ENCODE data around the gene SNX17. TPM values are rescaled to one million over a fixed set of nuclear protein-coding genes. Genes with fewer than 3 reads are reported as not detected.

Gene SNX17
- total and polyA plus RNA-seq, 2 experiments from 2014 or later: 91.9 to 135 TPM

DNA sequence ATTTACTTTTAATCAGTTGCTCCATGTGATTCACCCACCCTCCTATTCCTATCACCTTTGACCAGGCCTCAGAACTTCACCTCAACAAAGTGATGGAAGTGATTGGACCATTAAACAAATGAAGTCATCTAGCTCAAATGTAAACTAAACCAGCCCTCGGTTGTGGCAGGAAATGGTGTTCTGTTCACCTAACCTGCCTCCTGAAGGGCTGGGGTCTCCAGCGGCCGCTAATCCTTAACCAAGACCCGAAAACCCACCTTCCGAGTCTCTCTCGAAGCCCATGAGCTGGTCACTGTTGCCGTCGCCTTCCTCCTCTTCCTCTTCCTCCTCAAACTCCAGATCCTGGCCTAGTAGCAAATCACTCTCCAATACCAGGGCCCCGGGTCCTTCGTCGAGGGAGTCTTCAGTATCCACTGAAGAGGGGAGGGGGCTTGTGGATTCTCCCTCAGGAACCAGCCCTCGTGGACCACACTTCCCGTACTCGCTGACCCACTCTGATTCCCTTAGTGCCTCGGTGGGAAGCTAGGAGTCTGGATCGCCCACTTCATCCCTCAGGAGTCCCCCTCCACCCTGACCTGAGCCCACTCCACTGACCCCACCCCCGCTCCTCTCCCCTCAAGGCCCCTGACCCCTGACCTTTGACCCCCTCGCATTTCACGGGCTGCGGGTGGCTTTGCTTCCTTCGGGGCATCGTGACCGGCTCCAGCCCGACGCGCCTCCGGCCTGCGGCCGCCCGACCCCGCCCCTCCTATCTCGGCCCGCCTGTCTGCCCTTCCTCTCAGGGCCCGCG is 9.6 kb downstream of the SNX17 start:
- Histone ChIP-seq H3K36me3 (peaks cover 43% of the 10 kb centered on the region), H3K9me3 (ENCODE audit: low read depth) (no peaks in the 10 kb centered on the region), H3K4me1 (ENCODE audit: low read depth) (peaks cover 7% of the 10 kb centered on the region), H3K4me3 (peak overlapping the region; percentile 62), H3K27ac (peak overlapping the region; percentile 96), H3K27me3 (no peaks in the 10 kb centered on the region)
- DNase-seq (ENCODE audit: low read depth in 1 of 2, low spot score in 1 of 2): peak in 1 of 2 donors; percentile 33
- TF ChIP-seq, protein P1, sequence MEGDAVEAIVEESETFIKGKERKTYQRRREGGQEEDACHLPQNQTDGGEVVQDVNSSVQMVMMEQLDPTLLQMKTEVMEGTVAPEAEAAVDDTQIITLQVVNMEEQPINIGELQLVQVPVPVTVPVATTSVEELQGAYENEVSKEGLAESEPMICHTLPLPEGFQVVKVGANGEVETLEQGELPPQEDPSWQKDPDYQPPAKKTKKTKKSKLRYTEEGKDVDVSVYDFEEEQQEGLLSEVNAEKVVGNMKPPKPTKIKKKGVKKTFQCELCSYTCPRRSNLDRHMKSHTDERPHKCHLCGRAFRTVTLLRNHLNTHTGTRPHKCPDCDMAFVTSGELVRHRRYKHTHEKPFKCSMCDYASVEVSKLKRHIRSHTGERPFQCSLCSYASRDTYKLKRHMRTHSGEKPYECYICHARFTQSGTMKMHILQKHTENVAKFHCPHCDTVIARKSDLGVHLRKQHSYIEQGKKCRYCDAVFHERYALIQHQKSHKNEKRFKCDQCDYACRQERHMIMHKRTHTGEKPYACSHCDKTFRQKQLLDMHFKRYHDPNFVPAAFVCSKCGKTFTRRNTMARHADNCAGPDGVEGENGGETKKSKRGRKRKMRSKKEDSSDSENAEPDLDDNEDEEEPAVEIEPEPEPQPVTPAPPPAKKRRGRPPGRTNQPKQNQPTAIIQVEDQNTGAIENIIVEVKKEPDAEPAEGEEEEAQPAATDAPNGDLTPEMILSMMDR (IDR thresholded peaks at IDR 0.05; ENCODE audit: low read depth, low read length): no peak

DNA sequence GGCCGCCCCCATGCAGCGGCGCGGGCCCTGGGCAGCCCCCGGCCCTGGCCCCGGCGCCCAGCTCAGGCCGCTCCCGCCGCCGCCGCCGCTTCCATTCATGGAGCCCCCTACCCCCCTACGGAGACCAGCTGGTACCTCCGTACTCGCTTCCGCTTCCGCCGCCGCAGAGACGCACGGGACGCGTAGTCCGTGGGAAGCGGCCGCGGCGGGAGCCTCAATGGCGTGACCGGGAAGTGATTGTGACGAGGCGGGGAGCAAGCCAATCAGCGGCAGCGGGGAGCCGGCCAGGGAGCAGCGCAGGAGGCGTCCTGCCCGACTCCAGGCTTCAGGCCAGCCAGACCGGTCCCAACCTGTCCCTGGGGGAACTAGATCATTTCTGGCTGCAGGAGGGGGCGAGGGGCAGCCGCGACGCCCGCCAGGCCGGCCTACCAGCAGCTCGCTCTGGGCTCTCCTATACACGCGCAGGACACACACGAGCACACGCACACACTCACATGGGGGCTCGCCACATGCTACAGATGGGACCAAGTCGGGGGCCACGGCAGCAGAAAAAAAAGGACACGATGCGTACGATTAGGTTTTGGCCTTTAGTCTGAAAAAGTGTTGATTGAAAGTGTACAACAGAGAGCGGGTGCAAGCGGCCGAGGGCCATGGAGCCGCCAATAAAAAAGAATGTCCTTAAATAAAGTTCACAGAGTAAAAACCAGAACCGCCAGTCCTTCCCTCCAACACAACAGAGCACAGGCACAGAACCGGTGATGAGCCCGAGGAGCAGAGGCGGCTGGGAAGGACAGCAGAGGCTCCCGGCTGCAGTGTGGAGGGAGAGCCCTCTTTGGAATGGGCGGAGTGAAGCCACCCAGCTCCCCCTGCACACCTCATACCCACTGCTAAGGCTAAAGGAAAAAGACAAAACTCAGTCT is 10.5 kb downstream of the SNX17 start, which contains the start of gene ZNF513:
TSS of gene ZNF513 (minus strand) at position 109 of the 920 bp plus-strand sequence. CDS start 208 bp downstream, outside the sequence.
- TF ChIP-seq, protein P1 (IDR thresholded peaks at IDR 0.05; ENCODE audit: low read depth, low read length): no peak
- DNase-seq (ENCODE audit: low read depth in 1 of 2, low spot score in 1 of 2): peak; percentile 98
- H3K9me3 ChIP-seq (ENCODE audit: low read depth): no peaks in the 10 kb centered on the region
- H3K36me3 ChIP-seq: peaks cover 42% of the 10 kb centered on the region
- H3K4me3 ChIP-seq: peak within 1 kb of the TSS; percentile 62
- peaks cover 7% of the 10 kb centered on the region for H3K4me1 ChIP-seq (ENCODE audit: low read depth)
- peak within 1 kb of the TSS; percentile 96 for H3K27ac ChIP-seq
- no peaks in the 10 kb centered on the region for H3K27me3 ChIP-seq

DNA sequence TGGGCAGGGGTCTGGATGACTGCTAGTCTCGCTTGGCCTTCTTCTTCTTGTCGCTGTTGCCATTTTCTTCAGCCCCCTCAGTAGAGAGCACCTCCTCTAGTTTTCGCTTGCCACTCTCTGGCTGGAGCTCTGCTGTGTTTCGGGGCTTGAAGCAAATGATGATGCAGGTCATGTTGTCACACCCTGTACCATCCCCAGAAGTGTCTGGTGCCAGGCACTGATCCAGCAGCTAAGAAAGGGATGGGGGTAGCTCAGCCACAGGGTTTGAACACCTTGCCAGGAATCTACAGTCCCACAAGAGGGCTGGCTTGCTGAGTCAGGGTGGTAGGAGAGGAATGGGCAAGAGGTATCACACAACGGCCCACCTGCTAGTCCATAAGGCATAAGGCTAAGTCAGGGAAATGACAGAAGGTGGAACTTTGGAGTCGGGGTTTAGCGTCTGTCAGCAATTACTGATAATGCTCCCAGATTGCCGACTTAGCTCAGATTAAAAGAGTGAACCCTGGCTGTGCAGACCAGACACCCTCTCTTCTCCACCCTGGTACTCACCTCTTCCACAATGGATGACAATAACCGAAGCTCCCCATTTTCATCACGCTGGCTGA is 11.3 kb downstream of the SNX17 start:
- Histone ChIP-seq H3K27me3 (no peaks in the 10 kb centered on the region), H3K27ac (peak overlapping the region; percentile 96), H3K9me3 (ENCODE audit: low read depth) (no peaks in the 10 kb centered on the region), H3K4me3 (no peak overlapping the region), H3K36me3 (peaks cover 35% of the 10 kb centered on the region), H3K4me1 (ENCODE audit: low read depth) (peaks cover 7% of the 10 kb centered on the region)
- no peak for DNase-seq (ENCODE audit: low read depth in 1 of 2, low spot score in 1 of 2)
- TF ChIP-seq, protein P1 (IDR thresholded peaks at IDR 0.05; ENCODE audit: low read depth, low read length): no peak

DNA sequence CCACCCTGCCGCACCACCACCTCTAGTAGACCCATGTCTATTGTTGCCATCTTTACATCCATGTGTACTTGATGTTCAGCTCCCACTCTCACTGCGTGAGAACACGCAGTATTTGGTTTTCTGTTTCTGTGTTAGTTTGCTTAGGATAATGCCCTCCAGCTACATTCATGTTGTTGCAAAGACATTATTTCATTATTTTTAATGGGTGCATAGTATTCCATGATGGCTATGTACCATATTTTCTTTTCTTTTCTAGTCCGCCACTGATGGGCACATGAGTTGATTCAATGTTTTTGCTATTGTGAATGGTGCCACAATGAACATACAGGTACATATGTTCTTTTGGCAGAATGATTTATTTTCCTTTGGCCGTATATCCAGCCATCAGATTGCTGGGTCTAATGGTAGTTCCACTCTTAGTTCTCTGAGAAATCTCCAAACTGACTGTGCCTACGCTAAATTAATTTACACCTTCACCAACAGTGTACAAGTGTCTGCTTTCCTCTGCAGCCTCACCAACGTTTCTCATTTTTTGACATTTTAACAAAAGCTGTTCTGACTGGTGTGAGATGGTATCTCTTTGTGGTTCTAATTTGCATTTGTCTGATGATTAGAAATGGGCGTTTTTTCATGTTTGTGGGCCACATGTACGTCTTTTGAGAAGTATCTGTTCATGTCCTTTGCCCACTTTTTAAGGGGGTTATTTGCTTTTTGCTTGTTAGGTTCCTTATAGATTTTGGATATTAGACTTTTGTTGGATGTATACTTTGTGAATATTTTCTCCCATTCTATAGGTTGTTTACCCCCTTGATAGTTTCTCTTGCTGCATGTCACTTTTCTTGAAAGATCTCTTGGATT is 20.6 kb downstream of the SNX17 start:
- TF ChIP-seq, protein P1 (IDR thresholded peaks at IDR 0.05; ENCODE audit: low read depth, low read length): no peak
- no peaks in the 10 kb centered on the region for H3K4me1 ChIP-seq (ENCODE audit: low read depth)
- no peak for DNase-seq (ENCODE audit: low read depth in 1 of 2, low spot score in 1 of 2)
- H3K4me3 ChIP-seq: no peak overlapping the region
- H3K27ac ChIP-seq: no peak overlapping the region
- no peaks in the 10 kb centered on the region for H3K36me3 ChIP-seq
- no peaks in the 10 kb centered on the region for H3K9me3 ChIP-seq (ENCODE audit: low read depth)
- no peaks in the 10 kb centered on the region for H3K27me3 ChIP-seq
